ENCODE results near the gene CCS. TPM values are rescaled to one million over a fixed set of nuclear protein-coding genes. Genes with fewer than 3 reads are reported as not detected.

Gene CCS
- total and polyA plus RNA-seq, 2 of the 4 experiments (the other 2 are of a cell fraction): 20.1 to 53.0 TPM

- Histone ChIP-seq H2BK15ac (ENCODE audit: low read depth, low read length) (no peak overlapping the region), H2BK20ac (ENCODE audit: low read depth, low read length) (no peak overlapping the region), H3K9ac (ENCODE audit: low read depth, low read length) (no peak overlapping the region), H3K56ac (ENCODE audit: extremely low read depth, insufficient read depth, low read length) (no peak overlapping the region), H4K91ac (ENCODE audit: insufficient read depth, low read depth, low read length) (no peak overlapping the region), H2BK5ac (ENCODE audit: low read depth, low read length, poor library complexity, severe bottlenecking) (no peak overlapping the region), H4K20me1 (ENCODE audit: insufficient read depth, low read length) (no peaks in the 10 kb centered on the region), H3K4me2 (ENCODE audit: low read depth, low read length) (no peak overlapping the region), H2AFZ (replicated peaks; ENCODE audit: low read length, poor library complexity) (no peak overlapping the region), H3K27ac (ENCODE audit: insufficient read depth, low read length) (no peak overlapping the region), H2AK5ac (ENCODE audit: low read depth, low read length) (no peak overlapping the region), H3K9me3 (ENCODE audit: control insufficient read depth, insufficient read depth, low read length) (no peaks in the 10 kb centered on the region), H2BK120ac (ENCODE audit: low read depth, low read length) (no peak overlapping the region), H3K4ac (ENCODE audit: low read depth, low read length) (no peak overlapping the region), H3K14ac (replicated peaks; ENCODE audit: low read depth, low read length) (no peak overlapping the region), H3K4me3 (ENCODE audit: insufficient read depth, low read depth, low read length) (no peak overlapping the region), H2AK9ac (replicated peaks; ENCODE audit: low read depth, low read length, poor library complexity) (no peak overlapping the region), H3K4me1 (ENCODE audit: control insufficient read depth, insufficient read depth, low read length) (peaks cover 2% of the 10 kb centered on the region; the same call in 1 of the 2 replicates), H3K18ac (ENCODE audit: low read depth, low read length) (no peak overlapping the region), H3K79me1 (ENCODE audit: low read depth in 1 of 2, low read length in 2 of 2) (no peaks in the 10 kb centered on the region), H4K5ac (ENCODE audit: low read depth, low read length) (no peak overlapping the region), H3K9me1 (ENCODE audit: insufficient read depth, low read length) (no peaks in the 10 kb centered on the region), H3K27me3 (ENCODE audit: control insufficient read depth, insufficient read depth, low read length) (peaks cover 36% of the 10 kb centered on the region), H4K8ac (ENCODE audit: low read depth in 2 of 2, low read length in 2 of 2) (no peak overlapping the region), H3K23ac (ENCODE audit: low read depth, low read length) (no peak overlapping the region), H3K36me3 (ENCODE audit: control insufficient read depth, insufficient read depth, low read length) (no peaks in the 10 kb centered on the region)
- no peak for TF ChIP-seq MAZ (IDR thresholded peaks at IDR 0.05; ENCODE audit: borderline replicate concordance, low read depth, low read length)
- no peak for TF ChIP-seq CEBPB (IDR thresholded peaks at IDR 0.05; ENCODE audit: low read depth, low read length)
- TF ChIP-seq RAD21 (IDR thresholded peaks at IDR 0.05; ENCODE audit: low read length): no peak
- TF ChIP-seq SMC3 (IDR thresholded peaks at IDR 0.05; ENCODE audit: low read depth, low read length): no peak
- TF ChIP-seq POLR2A (IDR thresholded peaks at IDR 0.05; ENCODE audit: low read depth, low read length): no peak
- no peak for TF ChIP-seq FOS (IDR thresholded peaks at IDR 0.05; ENCODE audit: low read depth, low read length)
- no peak for TF ChIP-seq RCOR1 (IDR thresholded peaks at IDR 0.05; ENCODE audit: insufficient replicate concordance, low read length)
- no peak for TF ChIP-seq RFX5 (IDR thresholded peaks at IDR 0.05; ENCODE audit: low read depth, low read length)
- intact Hi-C loops (cut with micrococcal nuclease): no loop called here
- BruUV-seq (replicated peaks): no TSS peak
- no peak for DNase-seq
- in situ Hi-C loops (cut with MboI; ENCODE audit: low sequenced_read_pairs): no loop called here
- WGBS, 2 experiments (ENCODE audit: extremely low coverage in 2 of 2, insufficient read length in 1 of 2): 71% methylated on average over 1 of the region's 3 CpGs; no CpG with 5 or more reads in 1 of the 2 experiments
- ATAC-seq (ENCODE audit: low read depth): no peak
- ChIA-PET POLR2A (ENCODE audit: unreplicated experiment) (no interaction called here), CTCF (no interaction called here)
- dilution Hi-C loops (cut with HindIII; ENCODE audit: low sequenced_read_pairs, unreplicated experiment): no loop called here
These were observed 37.6 kb upstream of the CCS start for GRCh38 chr11:66555416-66555815.

Data from IMR-90 (cell line).